Measurements from ENCODE around the gene GLT8D1. TPM values are rescaled to one million over a fixed set of nuclear protein-coding genes. Genes with fewer than 3 reads are reported as not detected.
"Not testable (repeated sequence)": the region's sequence is repeated elsewhere in the genome, so short reads cannot be mapped to it uniquely, and the experiment has no call there.

GLT8D1 gene
- total and polyA plus RNA-seq, 2 donors (not counting 1 experiment from before 2014, with no cell fraction given): 28.1 to 28.7 TPM

GRCh38 chr3:52679199-52679538, 26.4 kb downstream of the GLT8D1 start:
- ChIA-PET CTCF (interaction anchor here (0.9 kb wide), 1 partner anchor 208 kb away, joined by 3 read pairs; no protein-coding TSS in a partner anchor), POLR2A (no interaction called here)
- DNase-seq (no peak), ATAC-seq (ENCODE audit: low read depth) (no peak)
- Histone ChIP-seq H3K9me3 (ENCODE audit: control extremely low read depth in 1 of 3, control insufficient read depth in 2 of 3, insufficient read depth in 1 of 3, low read length in 2 of 3) (no peaks in the 10 kb centered on the region), H3K4me3 (ENCODE audit: control extremely low read depth in 1 of 5, extremely low read depth in 1 of 5, insufficient read depth in 1 of 5, low read depth in 2 of 5, low read length in 4 of 5) (no peak overlapping the region), H2AFZ (ENCODE audit: insufficient read depth, low read depth, low read length, poor library complexity, severe bottlenecking) (no peak overlapping the region), H3K9ac (ENCODE audit: low read length) (no peak overlapping the region), H3K27me3 (replicated peaks in 1 of 4; ENCODE audit: control extremely low read depth in 1 of 4, control insufficient read depth in 3 of 4, insufficient read depth in 4 of 4, low read length in 3 of 4) (no peaks in the 10 kb centered on the region), H4K20me1 (ENCODE audit: control insufficient read depth, insufficient read depth, low read length, poor library complexity, severe bottlenecking) (peaks cover 17% of the 10 kb centered on the region), H3K4me1 (ENCODE audit: control insufficient read depth in 2 of 2, insufficient read depth in 2 of 2, low read length in 2 of 2) (peaks cover under 1 to 3% of the 10 kb centered on the region in 2 donors), H3K79me2 (ENCODE audit: control insufficient read depth, insufficient read depth, low read length) (peaks cover 83% of the 10 kb centered on the region), H3K4me2 (replicated peaks; ENCODE audit: low read depth, low read length, poor library complexity, severe bottlenecking) (no peak overlapping the region), H3K36me3 (replicated peaks in 1 of 2; ENCODE audit: control extremely low read depth in 1 of 2, control insufficient read depth in 1 of 2, extremely low read depth in 1 of 2, insufficient read depth in 2 of 2, low read length in 1 of 2) (peaks cover 4 to 54% of the 10 kb centered on the region in 2 experiments), H3K27ac (ENCODE audit: low read length in 2 of 2) (no peak overlapping the region)
- H3K27ac Mint-ChIP-seq: no peak overlapping the region
- no peak overlapping the region for H3K4me3 Mint-ChIP-seq
- no peak for TF ChIP-seq EZH2 (IDR thresholded peaks at IDR 0.05; ENCODE audit: borderline replicate concordance, insufficient read depth, low read depth, low read length, poor library complexity, severe bottlenecking)
- TF ChIP-seq CTCF (IDR thresholded peaks at IDR 0.05): no peak
- H3K9me3 Mint-ChIP-seq (ENCODE audit: insufficient read depth): no peaks in the 10 kb centered on the region
- WGBS (ENCODE audit: insufficient coverage): 100% methylated on average over 1 of the region's 3 CpGs
- intact Hi-C loops (cut with micrococcal nuclease): no loop called here
- no peaks in the 10 kb centered on the region for H3K27me3 Mint-ChIP-seq
- H3K4me1 Mint-ChIP-seq: peaks cover 16% of the 10 kb centered on the region

GRCh38 chr3:52678265-52679198, 27.1 kb downstream of the GLT8D1 start:
- Histone ChIP-seq H3K27me3 (replicated peaks in 1 of 4; ENCODE audit: control extremely low read depth in 1 of 4, control insufficient read depth in 3 of 4, insufficient read depth in 4 of 4, low read length in 3 of 4) (no peaks in the 10 kb centered on the region), H2AFZ (ENCODE audit: insufficient read depth, low read depth, low read length, poor library complexity, severe bottlenecking) (no peak overlapping the region), H3K79me2 (ENCODE audit: control insufficient read depth, insufficient read depth, low read length) (peaks cover 79% of the 10 kb centered on the region), H3K9ac (ENCODE audit: low read length) (no peak overlapping the region), H3K36me3 (replicated peaks in 1 of 2; ENCODE audit: control extremely low read depth in 1 of 2, control insufficient read depth in 1 of 2, extremely low read depth in 1 of 2, insufficient read depth in 2 of 2, low read length in 1 of 2) (peaks cover 5 to 58% of the 10 kb centered on the region in 2 experiments), H4K20me1 (ENCODE audit: control insufficient read depth, insufficient read depth, low read length, poor library complexity, severe bottlenecking) (peaks cover 17% of the 10 kb centered on the region), H3K4me1 (ENCODE audit: control insufficient read depth in 2 of 2, insufficient read depth in 2 of 2, low read length in 2 of 2) (peaks cover 0 to 3% of the 10 kb centered on the region in 2 donors), H3K4me3 (ENCODE audit: control extremely low read depth in 1 of 5, extremely low read depth in 1 of 5, insufficient read depth in 1 of 5, low read depth in 2 of 5, low read length in 4 of 5) (no peak overlapping the region), H3K27ac (ENCODE audit: low read length in 2 of 2) (no peak overlapping the region), H3K9me3 (ENCODE audit: control extremely low read depth in 1 of 3, control insufficient read depth in 2 of 3, insufficient read depth in 1 of 3, low read length in 2 of 3) (no peaks in the 10 kb centered on the region), H3K4me2 (replicated peaks; ENCODE audit: low read depth, low read length, poor library complexity, severe bottlenecking) (no peak overlapping the region)
- Mint-ChIP-seq H3K27me3 (no peaks in the 10 kb centered on the region), H3K4me3 (no peak overlapping the region), H3K4me1 (peaks cover 14% of the 10 kb centered on the region), H3K9me3 (ENCODE audit: insufficient read depth) (no peaks in the 10 kb centered on the region), H3K27ac (no peak overlapping the region)
- ATAC-seq (ENCODE audit: low read depth) (no peak), DNase-seq (no peak)
- intact Hi-C loops (cut with micrococcal nuclease): no loop called here
- WGBS (ENCODE audit: insufficient coverage): 96% methylated on average over 5 of the region's 6 CpGs
- CTCF ChIA-PET: interaction anchor here (0.9 kb wide), 1 partner anchor 207 kb away, joined by 3 read pairs; no protein-coding TSS in a partner anchor
- TF ChIP-seq CTCF (IDR thresholded peaks at IDR 0.05) (no peak), EZH2 (IDR thresholded peaks at IDR 0.05; ENCODE audit: borderline replicate concordance, insufficient read depth, low read depth, low read length, poor library complexity, severe bottlenecking) (no peak)
- POLR2A ChIA-PET: no interaction called here

- peaks cover 13 to 66% of the 10 kb centered on the region in 2 experiments for H3K36me3 ChIP-seq (replicated peaks in 1 of 2; ENCODE audit: control extremely low read depth in 1 of 2, control insufficient read depth in 1 of 2, extremely low read depth in 1 of 2, insufficient read depth in 2 of 2, low read length in 1 of 2)
- H3K27ac ChIP-seq (ENCODE audit: low read length in 2 of 2); H3K27ac Mint-ChIP-seq; H3K4me2 ChIP-seq (replicated peaks; ENCODE audit: low read depth, low read length, poor library complexity, severe bottlenecking); H3K27me3 ChIP-seq (replicated peaks in 1 of 4; ENCODE audit: control extremely low read depth in 1 of 4, control insufficient read depth in 3 of 4, insufficient read depth in 4 of 4, low read length in 3 of 4); ATAC-seq (ENCODE audit: low read depth); H3K4me1 Mint-ChIP-seq; intact Hi-C loops (cut with micrococcal nuclease); H3K4me1 ChIP-seq (ENCODE audit: control insufficient read depth in 2 of 2, insufficient read depth in 2 of 2, low read length in 2 of 2); H3K9me3 ChIP-seq (ENCODE audit: control extremely low read depth in 1 of 3, control insufficient read depth in 2 of 3, insufficient read depth in 1 of 3, low read length in 2 of 3); H2AFZ ChIP-seq (ENCODE audit: insufficient read depth, low read depth, low read length, poor library complexity, severe bottlenecking); H3K9ac ChIP-seq (ENCODE audit: low read length); H3K27me3 Mint-ChIP-seq; CTCF ChIA-PET; H3K4me3 Mint-ChIP-seq; H3K4me3 ChIP-seq (ENCODE audit: control extremely low read depth in 1 of 5, extremely low read depth in 1 of 5, insufficient read depth in 1 of 5, low read depth in 2 of 5, low read length in 4 of 5); H3K9me3 Mint-ChIP-seq (ENCODE audit: insufficient read depth); POLR2A ChIA-PET; DNase-seq: not testable (repeated sequence)
- WGBS (ENCODE audit: insufficient coverage): no CpG with 5 or more reads among the region's 3 CpGs
- peaks cover 63% of the 10 kb centered on the region for H3K79me2 ChIP-seq (ENCODE audit: control insufficient read depth, insufficient read depth, low read length)
- peaks cover 17% of the 10 kb centered on the region for H4K20me1 ChIP-seq (ENCODE audit: control insufficient read depth, insufficient read depth, low read length, poor library complexity, severe bottlenecking)
Observed at GRCh38 chr3:52676201-52676600, 29.4 kb downstream of the GLT8D1 start.
